GM23338 (cell line): ENCODE data around the gene PLD6. TPM values are rescaled to one million over a fixed set of nuclear protein-coding genes. Genes with fewer than 3 reads are reported as not detected.

Experiments
- ATAC-seq: fragments of 200-7000 bp; cut with Tn5 transposase; 3 replicates; pipeline ENCODE4 v1.9.1; 2020
- DNase-seq: peaks from one replicate; pipeline ENCODE4 v3.0.0-alpha.2; 2015; ENCODE audit warnings: low spot score
- H2AFZ ChIP-seq: fragments of 200-600 bp; sonication (generic); 2 replicates; pipeline ENCODE4 v1.8.0; 2016; ENCODE audit warnings: antibody characterized with exemption, mild to moderate bottlenecking, moderate library complexity
- H3F3A ChIP-seq: fragments of 200-600 bp; sonication (generic); replicated peaks from 2 replicates; pipeline ENCODE4 v1.8.0; 2017; ENCODE audit warnings: antibody characterized with exemption, mixed run types, low read depth
- H3K27ac ChIP-seq: fragments of 200-600 bp; sonication (generic); 2 replicates; pipeline ENCODE4 v1.6.1; 2016; ENCODE audit warnings: low read depth
- H3K27me3 ChIP-seq: fragments of 200-600 bp; sonication (generic); 2 replicates; pipeline ENCODE4 v1.8.0; 2016; ENCODE audit warnings: mild to moderate bottlenecking, mixed run types, moderate library complexity; ENCODE audit not compliant: insufficient read depth
- H3K36me3 ChIP-seq: fragments of 200-600 bp; sonication (generic); 2 replicates; pipeline ENCODE4 v1.8.0; 2016; ENCODE audit warnings: mild to moderate bottlenecking; ENCODE audit not compliant: insufficient read depth
- H3K4me1 ChIP-seq: fragments of 200-600 bp; sonication (generic); 2 replicates; pipeline ENCODE4 v1.8.0; 2016; ENCODE audit warnings: mild to moderate bottlenecking, moderate library complexity; ENCODE audit not compliant: insufficient read depth
- H3K4me2 ChIP-seq: fragments of 200-600 bp; sonication (generic); 2 replicates; pipeline ENCODE4 v1.7.1; 2017; ENCODE audit warnings: mixed run types
- H3K4me3 ChIP-seq: fragments of 200-600 bp; sonication (generic); 2 replicates; pipeline ENCODE4 v1.6.1; 2016; ENCODE audit warnings: mixed run types
- H3K79me2 ChIP-seq: fragments of 200-600 bp; sonication (generic); replicated peaks from 2 replicates; pipeline ENCODE4 v1.8.0; 2017; ENCODE audit warnings: mild to moderate bottlenecking; ENCODE audit not compliant: insufficient read depth
- H3K9me2 ChIP-seq: fragments of 200-600 bp; sonication (generic); 2 replicates; pipeline ENCODE4 v1.8.0; 2017; ENCODE audit not compliant: insufficient read depth
- H4K20me1 ChIP-seq: fragments of 200-600 bp; sonication (generic); replicated peaks from 2 replicates; pipeline ENCODE4 v1.8.0; 2017; ENCODE audit warnings: mild to moderate bottlenecking; ENCODE audit not compliant: insufficient read depth
- H3K27ac Mint-ChIP-seq: 2 replicates; pipeline ENCODE4 v1.8.0; 2020; ENCODE audit warnings: inconsistent platforms, mild to moderate bottlenecking, moderate library complexity, mixed read lengths
- H3K27me3 Mint-ChIP-seq: 3 replicates; pipeline ENCODE4 v1.8.0; 2022; ENCODE audit warnings: low read depth, mild to moderate bottlenecking, moderate library complexity, mixed read lengths, inconsistent platforms; ENCODE audit not compliant: insufficient read depth, poor library complexity
- H3K36me3 Mint-ChIP-seq: 3 replicates; pipeline ENCODE4 v1.8.0; 2021; ENCODE audit warnings: low read depth, mild to moderate bottlenecking, inconsistent platforms, moderate library complexity, mixed read lengths
- H3K4me1 Mint-ChIP-seq: 3 replicates; pipeline ENCODE4 v1.8.0; 2020; ENCODE audit warnings: mild to moderate bottlenecking, inconsistent platforms, mixed read lengths
- H3K4me3 Mint-ChIP-seq: 3 replicates; pipeline ENCODE4 v1.8.0; 2021; ENCODE audit warnings: moderate library complexity, mild to moderate bottlenecking, inconsistent platforms, mixed read lengths
- H3K9me3 Mint-ChIP-seq: 3 replicates; pipeline ENCODE4 v1.8.0; 2020; ENCODE audit warnings: moderate library complexity, mild to moderate bottlenecking, inconsistent platforms, mixed read lengths
- CREB1 ChIP-seq: fragments of 250-450 bp; sonication (Bioruptor Pico); IDR thresholded peaks from 2 replicates; pipeline ENCODE4 v1.5.0; 2020; ENCODE audit warnings: low read depth, mild to moderate bottlenecking, moderate library complexity
- CTCF ChIP-seq, 2 experiments: fragments of 200-600 bp in 1 of 2; sonication (generic) in 1 of 2; conservative IDR thresholded peaks; 2 replicates each; pipeline versions ENCODE4 v1.5.1 to v1.6.1; 2016 to 2017; ENCODE audit warnings: antibody characterized with exemption in 2 of 2, low read depth in 2 of 2, mild to moderate bottlenecking in 2 of 2, moderate library complexity in 1 of 2
- ETS1 ChIP-seq: IDR thresholded peaks from 2 replicates; pipeline ENCODE4 v1.6.1; 2016; ENCODE audit warnings: antibody characterized with exemption
- EZH2 ChIP-seq: fragments of 200-600 bp; sonication (generic); IDR thresholded peaks from one replicate; pipeline ENCODE4 v1.8.0; 2017; ENCODE audit warnings: antibody characterized with exemption, mild to moderate bottlenecking, low read depth; ENCODE audit not compliant: unreplicated experiment
- EZH2phosphoT487 ChIP-seq: fragments of 200-600 bp; sonication (generic); IDR thresholded peaks from one replicate; pipeline ENCODE4 v1.8.1; 2018; ENCODE audit warnings: antibody characterized with exemption; ENCODE audit not compliant: unreplicated experiment
- JUNB ChIP-seq: IDR thresholded peaks from one replicate; pipeline ENCODE4 v1.6.1; 2016; ENCODE audit warnings: antibody characterized with exemption; ENCODE audit not compliant: unreplicated experiment
- NANOG ChIP-seq: IDR thresholded peaks from 2 replicates; pipeline ENCODE4 v1.6.1; 2016; ENCODE audit warnings: antibody characterized with exemption, borderline replicate concordance
- POLR2AphosphoS5 ChIP-seq: IDR thresholded peaks from 2 replicates; pipeline ENCODE4 v1.6.1; 2016; ENCODE audit warnings: antibody characterized with exemption, low read depth
- REST ChIP-seq: IDR thresholded peaks from one replicate; pipeline ENCODE4 v1.6.1; 2018; ENCODE audit warnings: antibody characterized with exemption; ENCODE audit not compliant: unreplicated experiment
- STAT1 ChIP-seq: IDR thresholded peaks from one replicate; pipeline ENCODE4 v1.6.1; 2016; ENCODE audit warnings: antibody characterized with exemption; ENCODE audit not compliant: unreplicated experiment
- ZNF114 ChIP-seq: fragments of 250-450 bp; sonication (Bioruptor Pico); IDR thresholded peaks from 2 replicates; pipeline ENCODE4 v1.5.0; 2020; ENCODE audit warnings: mild to moderate bottlenecking, moderate library complexity
- ZNF331 ChIP-seq: fragments of 250-450 bp; sonication (Bioruptor Pico); IDR thresholded peaks from 2 replicates; pipeline ENCODE4 v1.5.0; 2020; ENCODE audit warnings: low read depth, mild to moderate bottlenecking, moderate library complexity
- ZNF462 ChIP-seq: fragments of 250-450 bp; sonication (Bioruptor Pico); IDR thresholded peaks from 2 replicates; pipeline ENCODE4 v1.5.0; 2020; ENCODE audit warnings: mild to moderate bottlenecking, moderate library complexity
- polyA plus RNA-seq: library from polyadenylated mRNA; unstranded; fragments of >200 nt; fragmentation: Nextera tagmentation; extraction: Ambion mirVana; gene quantifications from 2 replicates; pipeline ENCODE4 v1.2.1, GENCODE V29; 2016
- total RNA-seq: library from RNA; depleted of rRNA; stranded (reverse); fragments of >200 nt; shearing (Covaris generic); gene quantifications from 2 replicates; pipeline ENCODE4 v1.2.3, GENCODE V29; 2014

Gene PLD6
- total and polyA plus RNA-seq, 2 experiments from 2014 or later: not detected

- Histone ChIP-seq H3K4me2 (no peak overlapping the region), H3K9me2 (no peaks in the 10 kb centered on the region), H3K79me2 (no peaks in the 10 kb centered on the region), H2AFZ (no peak overlapping the region), H3K4me1 (no peaks in the 10 kb centered on the region), H3K27ac (no peak overlapping the region), H3K4me3 (no peak overlapping the region), H4K20me1 (no peaks in the 10 kb centered on the region), H3K36me3 (no peaks in the 10 kb centered on the region; the same call in 1 of the 2 replicates), H3K27me3 (no peaks in the 10 kb centered on the region), H3F3A (no peaks in the 10 kb centered on the region)
- H3K27ac Mint-ChIP-seq: no peak overlapping the region
- peaks cover 31% of the 10 kb centered on the region for H3K36me3 Mint-ChIP-seq
- H3K4me1 Mint-ChIP-seq: no peaks in the 10 kb centered on the region
- no peak overlapping the region for H3K4me3 Mint-ChIP-seq
- TF ChIP-seq ZNF114 (CRISPR knock-in tag) (no peak), EZH2 (no peak), ZNF462 (CRISPR knock-in tag) (no peak), ETS1 (no peak), JUNB (no peak), REST (no peak), ZNF331 (no peak), CREB1 (CRISPR knock-in tag) (no peak), EZH2phosphoT487 (no peak), CTCF (conservative IDR thresholded peaks at IDR 0.05; ENCODE audit: low read depth in 2 of 2) (no peak), POLR2AphosphoS5 (no peak), NANOG (no peak), STAT1 (no peak)
- no peak for ATAC-seq
- no peak for DNase-seq
- no peaks in the 10 kb centered on the region for H3K27me3 Mint-ChIP-seq
- H3K9me3 Mint-ChIP-seq: no peaks in the 10 kb centered on the region
Measured at GRCh38 chr17:17157041-17157440, 49.1 kb downstream of the PLD6 start.
